Fibroblast of lung (primary cell): ENCODE results near the gene HSD17B8.

Source experiments
- CTCF ChIP-seq, 2 donors: IDR thresholded peaks in 1 of 2; conservative IDR thresholded peaks in 1 of 2; 1 replicate in 1 of 2; 2 replicates in 1 of 2; pipeline ENCODE4 v1.5.1; 2011 to 2012; ENCODE audit warnings: low read length in 2 of 2, control low read depth in 1 of 2, inconsistent platforms in 1 of 2, low read depth in 1 of 2, mild to moderate bottlenecking in 1 of 2
- EZH2 ChIP-seq: IDR thresholded peaks from 2 replicates; pipeline ENCODE4 v1.5.1; 2012; ENCODE audit warnings: low read length, control low read depth, mild to moderate bottlenecking; ENCODE audit errors: missing control alignments

DNA sequence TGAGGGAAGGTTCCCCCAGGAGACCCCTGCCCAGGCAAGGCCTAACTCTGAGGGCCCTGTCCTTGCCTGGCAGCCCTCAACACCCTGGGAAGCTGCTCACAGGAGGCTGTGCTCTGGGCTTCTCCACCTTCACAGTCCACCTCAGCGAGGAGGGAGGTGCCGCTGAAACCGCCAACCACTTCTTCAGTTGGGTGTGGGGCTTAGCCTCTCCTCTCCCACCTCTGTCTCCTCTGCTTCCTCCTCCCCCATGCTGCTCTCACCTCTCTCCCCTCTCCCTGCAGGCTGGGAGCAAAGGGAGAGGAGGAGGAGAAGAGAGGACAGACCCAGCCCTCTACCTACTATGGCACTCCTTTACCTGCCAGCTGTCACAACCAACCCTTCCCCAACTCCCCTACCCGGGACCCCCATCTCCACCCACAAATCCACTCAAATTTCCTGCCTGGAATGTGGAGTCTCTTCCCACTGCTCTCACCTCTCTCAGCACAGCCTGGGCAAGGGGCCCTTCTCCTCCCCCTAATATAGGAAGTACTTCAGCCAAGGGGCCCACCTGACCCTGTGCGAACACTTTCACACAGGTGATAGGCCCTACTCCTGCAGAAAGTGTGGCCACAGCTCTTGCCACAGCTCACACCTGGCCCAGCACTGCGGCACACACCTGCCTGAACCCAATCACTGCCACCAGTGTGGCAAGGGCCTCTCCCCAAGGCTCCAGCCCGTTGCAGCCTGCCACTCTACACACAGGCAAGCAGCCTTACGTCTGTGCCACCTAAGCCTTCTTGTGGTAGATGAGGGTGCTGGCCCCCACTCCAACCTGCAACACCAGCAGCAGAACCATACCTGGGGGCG lies 11.0 kb downstream of the HSD17B8 start:
- TF ChIP-seq CTCF (conservative IDR thresholded peaks at IDR 0.05 in 1 of 2, IDR thresholded peaks at IDR 0.05 in 1 of 2; ENCODE audit: low read depth in 1 of 2, low read length in 2 of 2) (no peak), EZH2 (no peak)
